GM12878 (cell line): ENCODE results near the gene SRRD. TPM values are rescaled to one million over a fixed set of nuclear protein-coding genes. Genes with fewer than 3 reads are reported as not detected.

Source experiments
- BMI1 ChIP-seq: fragments of 450-650 bp; IDR thresholded peaks from 2 replicates; pipeline ENCODE4 v1.6.1; 2016; ENCODE audit warnings: mild to moderate bottlenecking, moderate library complexity, borderline replicate concordance
- EP300 ChIP-seq, 2 experiments: fragments of 150-350 bp in 1 of 2; IDR thresholded peaks; 2 replicates each; pipeline ENCODE4 v1.6.1; 2011 to 2012; ENCODE audit warnings: low read depth in 2 of 2, low read length in 2 of 2, borderline replicate concordance in 1 of 2, improper control_type of control experiment in 1 of 2, inconsistent platforms in 1 of 2; ENCODE audit not compliant: control insufficient read depth in 1 of 2
- IKZF1 ChIP-seq: fragments of 450-650 bp; conservative IDR thresholded peaks from 2 replicates; pipeline ENCODE4 v1.6.1; 2017; ENCODE audit warnings: antibody characterized with exemption, mild to moderate bottlenecking
- IRF4 ChIP-seq: IDR thresholded peaks from 2 replicates; pipeline ENCODE4 v1.6.1; 2011; ENCODE audit warnings: low read depth, low read length
- NFIC ChIP-seq: IDR thresholded peaks from 2 replicates; pipeline ENCODE4 v1.6.1; 2012; ENCODE audit warnings: low read depth, mild to moderate bottlenecking, inconsistent platforms, low read length, moderate library complexity
- polyA plus RNA-seq, 11 experiments: library from polyadenylated mRNA; depleted of rRNA in 4 of 11; unstranded in 6 of 11; stranded (reverse) in 5 of 11; fragments of >200 nt; fragmentation: Nextera tagmentation in 4 of 11; fragmentation: Illumina TruSeq in 1 of 11; extraction: Ambion mirVana in 4 of 11; extraction: Trizol in 1 of 11; gene quantifications; 1 replicate in 1 of 11; 2 replicates in 10 of 11; pipeline versions ENCODE4 v1.2.1 to v1.2.3, GENCODE V29; 2011 to 2016; ENCODE audit warnings: inconsistent platforms in 2 of 11, missing spikeins in 2 of 11, low read depth in 1 of 11
- total RNA-seq, 4 experiments: library from RNA; depleted of rRNA in 3 of 4; stranded (reverse); fragments of >200 nt in 3 of 4; fragmentation: Illumina TruSeq in 1 of 4; extraction: Trizol in 1 of 4; gene quantifications; 2 replicates each; pipeline versions ENCODE4 v1.2.1 to v1.2.3, GENCODE V29; 2013 to 2021
- TF ChIP-seq, protein P1 (sequence below): IDR thresholded peaks from 2 replicates; pipeline ENCODE4 v1.6.1; 2012; ENCODE audit warnings: mild to moderate bottlenecking, low read depth, low read length
- TF ChIP-seq, protein P2 (sequence below): fragments of 450-650 bp; conservative IDR thresholded peaks from 2 replicates; pipeline ENCODE4 v1.6.1; 2017; ENCODE audit warnings: mild to moderate bottlenecking, moderate library complexity
- TF ChIP-seq, protein P3 (sequence below): fragments of 450-650 bp; formaldehyde crosslinking; IDR thresholded peaks from 2 replicates; pipeline ENCODE4 v1.5.0; 2022; ENCODE audit warnings: mild to moderate bottlenecking, missing genetic modification characterization
- TF ChIP-seq, protein P4 (sequence below): fragments of 450-650 bp; formaldehyde crosslinking; IDR thresholded peaks from 2 replicates; pipeline ENCODE4 v1.4.0; 2020; ENCODE audit warnings: mild to moderate bottlenecking, moderate library complexity
- TF ChIP-seq, protein P5 (sequence below), 3 experiments: IDR thresholded peaks in 2 of 3; conservative IDR thresholded peaks in 1 of 3; 2 replicates each; pipeline ENCODE4 v1.5.1; 2011; ENCODE audit warnings: low read depth in 3 of 3, low read length in 3 of 3, mild to moderate bottlenecking in 3 of 3, control low read depth in 2 of 3, moderate library complexity in 2 of 3, inconsistent platforms in 1 of 3, mixed read lengths in 1 of 3; ENCODE audit not compliant: control insufficient read depth in 2 of 3, insufficient read depth in 1 of 3; ENCODE audit errors: extremely low read depth in 1 of 3
- TF ChIP-seq, protein P6 (sequence below): fragments of 450-650 bp; IDR thresholded peaks from 2 replicates; pipeline ENCODE4 v1.6.1; 2017; ENCODE audit warnings: low read depth, mild to moderate bottlenecking, moderate library complexity

The SRRD gene
- total and polyA plus RNA-seq, 10 of the 15 experiments (the other 5 are each of a cell fraction or from before 2014, with no cell fraction given), result 4.1 to 50.6 (median 27.5) TPM

DNA sequence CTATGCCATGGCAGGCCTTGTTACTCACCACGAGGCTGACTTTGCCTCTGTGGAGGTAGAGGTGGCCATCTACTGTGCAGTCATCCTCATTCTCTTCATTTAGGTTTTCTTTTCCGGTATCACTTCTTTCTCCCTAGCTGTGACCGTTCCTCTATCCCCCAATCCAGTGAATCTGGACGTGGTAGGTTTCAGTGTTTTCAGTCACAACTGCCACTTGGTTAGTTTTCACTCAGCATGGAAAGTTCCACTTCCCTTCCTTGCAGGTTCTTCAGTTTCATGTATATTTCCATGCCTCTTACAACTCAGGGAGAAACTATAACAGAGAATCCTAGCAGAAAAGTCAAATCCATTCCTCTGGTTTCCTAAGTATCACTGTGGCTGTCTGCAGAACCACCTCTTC, 2.0 kb upstream of the SRRD start (continued):
- TF ChIP-seq, protein P1, sequence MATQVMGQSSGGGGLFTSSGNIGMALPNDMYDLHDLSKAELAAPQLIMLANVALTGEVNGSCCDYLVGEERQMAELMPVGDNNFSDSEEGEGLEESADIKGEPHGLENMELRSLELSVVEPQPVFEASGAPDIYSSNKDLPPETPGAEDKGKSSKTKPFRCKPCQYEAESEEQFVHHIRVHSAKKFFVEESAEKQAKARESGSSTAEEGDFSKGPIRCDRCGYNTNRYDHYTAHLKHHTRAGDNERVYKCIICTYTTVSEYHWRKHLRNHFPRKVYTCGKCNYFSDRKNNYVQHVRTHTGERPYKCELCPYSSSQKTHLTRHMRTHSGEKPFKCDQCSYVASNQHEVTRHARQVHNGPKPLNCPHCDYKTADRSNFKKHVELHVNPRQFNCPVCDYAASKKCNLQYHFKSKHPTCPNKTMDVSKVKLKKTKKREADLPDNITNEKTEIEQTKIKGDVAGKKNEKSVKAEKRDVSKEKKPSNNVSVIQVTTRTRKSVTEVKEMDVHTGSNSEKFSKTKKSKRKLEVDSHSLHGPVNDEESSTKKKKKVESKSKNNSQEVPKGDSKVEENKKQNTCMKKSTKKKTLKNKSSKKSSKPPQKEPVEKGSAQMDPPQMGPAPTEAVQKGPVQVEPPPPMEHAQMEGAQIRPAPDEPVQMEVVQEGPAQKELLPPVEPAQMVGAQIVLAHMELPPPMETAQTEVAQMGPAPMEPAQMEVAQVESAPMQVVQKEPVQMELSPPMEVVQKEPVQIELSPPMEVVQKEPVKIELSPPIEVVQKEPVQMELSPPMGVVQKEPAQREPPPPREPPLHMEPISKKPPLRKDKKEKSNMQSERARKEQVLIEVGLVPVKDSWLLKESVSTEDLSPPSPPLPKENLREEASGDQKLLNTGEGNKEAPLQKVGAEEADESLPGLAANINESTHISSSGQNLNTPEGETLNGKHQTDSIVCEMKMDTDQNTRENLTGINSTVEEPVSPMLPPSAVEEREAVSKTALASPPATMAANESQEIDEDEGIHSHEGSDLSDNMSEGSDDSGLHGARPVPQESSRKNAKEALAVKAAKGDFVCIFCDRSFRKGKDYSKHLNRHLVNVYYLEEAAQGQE, result no peak
- TF ChIP-seq, protein P2, sequence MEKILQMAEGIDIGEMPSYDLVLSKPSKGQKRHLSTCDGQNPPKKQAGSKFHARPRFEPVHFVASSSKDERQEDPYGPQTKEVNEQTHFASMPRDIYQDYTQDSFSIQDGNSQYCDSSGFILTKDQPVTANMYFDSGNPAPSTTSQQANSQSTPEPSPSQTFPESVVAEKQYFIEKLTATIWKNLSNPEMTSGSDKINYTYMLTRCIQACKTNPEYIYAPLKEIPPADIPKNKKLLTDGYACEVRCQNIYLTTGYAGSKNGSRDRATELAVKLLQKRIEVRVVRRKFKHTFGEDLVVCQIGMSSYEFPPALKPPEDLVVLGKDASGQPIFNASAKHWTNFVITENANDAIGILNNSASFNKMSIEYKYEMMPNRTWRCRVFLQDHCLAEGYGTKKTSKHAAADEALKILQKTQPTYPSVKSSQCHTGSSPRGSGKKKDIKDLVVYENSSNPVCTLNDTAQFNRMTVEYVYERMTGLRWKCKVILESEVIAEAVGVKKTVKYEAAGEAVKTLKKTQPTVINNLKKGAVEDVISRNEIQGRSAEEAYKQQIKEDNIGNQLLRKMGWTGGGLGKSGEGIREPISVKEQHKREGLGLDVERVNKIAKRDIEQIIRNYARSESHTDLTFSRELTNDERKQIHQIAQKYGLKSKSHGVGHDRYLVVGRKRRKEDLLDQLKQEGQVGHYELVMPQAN, result no peak
- TF ChIP-seq BMI1 (no peak), IRF4 (no peak), NFIC (peak; percentile 38; the same call in 1 of the 2 replicates), IKZF1 (peak; percentile 71), EP300 (IDR thresholded peaks at IDR 0.05; ENCODE audit: borderline replicate concordance in 1 of 2, control insufficient read depth in 1 of 2, low read depth in 2 of 2, low read length in 2 of 2) (peak in 1 of 2 experiments; percentile 47; a peak in 2 of 4 replicates)
- TF ChIP-seq, protein P3, sequence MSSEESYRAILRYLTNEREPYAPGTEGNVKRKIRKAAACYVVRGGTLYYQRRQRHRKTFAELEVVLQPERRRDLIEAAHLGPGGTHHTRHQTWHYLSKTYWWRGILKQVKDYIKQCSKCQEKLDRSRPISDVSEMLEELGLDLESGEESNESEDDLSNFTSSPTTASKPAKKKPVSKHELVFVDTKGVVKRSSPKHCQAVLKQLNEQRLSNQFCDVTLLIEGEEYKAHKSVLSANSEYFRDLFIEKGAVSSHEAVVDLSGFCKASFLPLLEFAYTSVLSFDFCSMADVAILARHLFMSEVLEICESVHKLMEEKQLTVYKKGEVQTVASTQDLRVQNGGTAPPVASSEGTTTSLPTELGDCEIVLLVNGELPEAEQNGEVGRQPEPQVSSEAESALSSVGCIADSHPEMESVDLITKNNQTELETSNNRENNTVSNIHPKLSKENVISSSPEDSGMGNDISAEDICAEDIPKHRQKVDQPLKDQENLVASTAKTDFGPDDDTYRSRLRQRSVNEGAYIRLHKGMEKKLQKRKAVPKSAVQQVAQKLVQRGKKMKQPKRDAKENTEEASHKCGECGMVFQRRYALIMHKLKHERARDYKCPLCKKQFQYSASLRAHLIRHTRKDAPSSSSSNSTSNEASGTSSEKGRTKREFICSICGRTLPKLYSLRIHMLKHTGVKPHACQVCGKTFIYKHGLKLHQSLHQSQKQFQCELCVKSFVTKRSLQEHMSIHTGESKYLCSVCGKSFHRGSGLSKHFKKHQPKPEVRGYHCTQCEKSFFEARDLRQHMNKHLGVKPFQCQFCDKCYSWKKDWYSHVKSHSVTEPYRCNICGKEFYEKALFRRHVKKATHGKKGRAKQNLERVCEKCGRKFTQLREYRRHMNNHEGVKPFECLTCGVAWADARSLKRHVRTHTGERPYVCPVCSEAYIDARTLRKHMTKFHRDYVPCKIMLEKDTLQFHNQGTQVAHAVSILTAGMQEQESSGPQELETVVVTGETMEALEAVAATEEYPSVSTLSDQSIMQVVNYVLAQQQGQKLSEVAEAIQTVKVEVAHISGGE, result no peak
- TF ChIP-seq, protein P4, sequence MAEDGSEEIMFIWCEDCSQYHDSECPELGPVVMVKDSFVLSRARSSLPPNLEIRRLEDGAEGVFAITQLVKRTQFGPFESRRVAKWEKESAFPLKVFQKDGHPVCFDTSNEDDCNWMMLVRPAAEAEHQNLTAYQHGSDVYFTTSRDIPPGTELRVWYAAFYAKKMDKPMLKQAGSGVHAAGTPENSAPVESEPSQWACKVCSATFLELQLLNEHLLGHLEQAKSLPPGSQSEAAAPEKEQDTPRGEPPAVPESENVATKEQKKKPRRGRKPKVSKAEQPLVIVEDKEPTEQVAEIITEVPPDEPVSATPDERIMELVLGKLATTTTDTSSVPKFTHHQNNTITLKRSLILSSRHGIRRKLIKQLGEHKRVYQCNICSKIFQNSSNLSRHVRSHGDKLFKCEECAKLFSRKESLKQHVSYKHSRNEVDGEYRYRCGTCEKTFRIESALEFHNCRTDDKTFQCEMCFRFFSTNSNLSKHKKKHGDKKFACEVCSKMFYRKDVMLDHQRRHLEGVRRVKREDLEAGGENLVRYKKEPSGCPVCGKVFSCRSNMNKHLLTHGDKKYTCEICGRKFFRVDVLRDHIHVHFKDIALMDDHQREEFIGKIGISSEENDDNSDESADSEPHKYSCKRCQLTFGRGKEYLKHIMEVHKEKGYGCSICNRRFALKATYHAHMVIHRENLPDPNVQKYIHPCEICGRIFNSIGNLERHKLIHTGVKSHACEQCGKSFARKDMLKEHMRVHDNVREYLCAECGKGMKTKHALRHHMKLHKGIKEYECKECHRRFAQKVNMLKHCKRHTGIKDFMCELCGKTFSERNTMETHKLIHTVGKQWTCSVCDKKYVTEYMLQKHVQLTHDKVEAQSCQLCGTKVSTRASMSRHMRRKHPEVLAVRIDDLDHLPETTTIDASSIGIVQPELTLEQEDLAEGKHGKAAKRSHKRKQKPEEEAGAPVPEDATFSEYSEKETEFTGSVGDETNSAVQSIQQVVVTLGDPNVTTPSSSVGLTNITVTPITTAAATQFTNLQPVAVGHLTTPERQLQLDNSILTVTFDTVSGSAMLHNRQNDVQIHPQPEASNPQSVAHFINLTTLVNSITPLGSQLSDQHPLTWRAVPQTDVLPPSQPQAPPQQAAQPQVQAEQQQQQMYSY (CRISPR knock-in tag), result no peak
- TF ChIP-seq, protein P5, sequence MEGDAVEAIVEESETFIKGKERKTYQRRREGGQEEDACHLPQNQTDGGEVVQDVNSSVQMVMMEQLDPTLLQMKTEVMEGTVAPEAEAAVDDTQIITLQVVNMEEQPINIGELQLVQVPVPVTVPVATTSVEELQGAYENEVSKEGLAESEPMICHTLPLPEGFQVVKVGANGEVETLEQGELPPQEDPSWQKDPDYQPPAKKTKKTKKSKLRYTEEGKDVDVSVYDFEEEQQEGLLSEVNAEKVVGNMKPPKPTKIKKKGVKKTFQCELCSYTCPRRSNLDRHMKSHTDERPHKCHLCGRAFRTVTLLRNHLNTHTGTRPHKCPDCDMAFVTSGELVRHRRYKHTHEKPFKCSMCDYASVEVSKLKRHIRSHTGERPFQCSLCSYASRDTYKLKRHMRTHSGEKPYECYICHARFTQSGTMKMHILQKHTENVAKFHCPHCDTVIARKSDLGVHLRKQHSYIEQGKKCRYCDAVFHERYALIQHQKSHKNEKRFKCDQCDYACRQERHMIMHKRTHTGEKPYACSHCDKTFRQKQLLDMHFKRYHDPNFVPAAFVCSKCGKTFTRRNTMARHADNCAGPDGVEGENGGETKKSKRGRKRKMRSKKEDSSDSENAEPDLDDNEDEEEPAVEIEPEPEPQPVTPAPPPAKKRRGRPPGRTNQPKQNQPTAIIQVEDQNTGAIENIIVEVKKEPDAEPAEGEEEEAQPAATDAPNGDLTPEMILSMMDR (IDR thresholded peaks at IDR 0.05 in 2 of 3, conservative IDR thresholded peaks at IDR 0.05 in 1 of 3; ENCODE audit: control insufficient read depth in 2 of 3, extremely low read depth in 1 of 3, insufficient read depth in 1 of 3, low read depth in 3 of 3, low read length in 3 of 3), result peak in 1 of 3 experiments; percentile 11; a peak in 1 of 6 replicates
- TF ChIP-seq, protein P6, sequence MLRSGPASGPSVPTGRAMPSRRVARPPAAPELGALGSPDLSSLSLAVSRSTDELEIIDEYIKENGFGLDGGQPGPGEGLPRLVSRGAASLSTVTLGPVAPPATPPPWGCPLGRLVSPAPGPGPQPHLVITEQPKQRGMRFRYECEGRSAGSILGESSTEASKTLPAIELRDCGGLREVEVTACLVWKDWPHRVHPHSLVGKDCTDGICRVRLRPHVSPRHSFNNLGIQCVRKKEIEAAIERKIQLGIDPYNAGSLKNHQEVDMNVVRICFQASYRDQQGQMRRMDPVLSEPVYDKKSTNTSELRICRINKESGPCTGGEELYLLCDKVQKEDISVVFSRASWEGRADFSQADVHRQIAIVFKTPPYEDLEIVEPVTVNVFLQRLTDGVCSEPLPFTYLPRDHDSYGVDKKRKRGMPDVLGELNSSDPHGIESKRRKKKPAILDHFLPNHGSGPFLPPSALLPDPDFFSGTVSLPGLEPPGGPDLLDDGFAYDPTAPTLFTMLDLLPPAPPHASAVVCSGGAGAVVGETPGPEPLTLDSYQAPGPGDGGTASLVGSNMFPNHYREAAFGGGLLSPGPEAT, result peak; percentile 66; the same call in 1 of the 2 replicates
